Stimulated activated memory B cell treated with anti-CD40 and anti-IgM and Interleukin-4, amounts not matched to agents 10 μg/mL and 1 μg/mL and 100 μg/mL, for 72 hours (primary cell): Measurements from ENCODE around the gene TIFAB.
A peak's percentile ranks its signal among the peaks of the same experiment; 100 is the strongest.

Experiments
- ATAC-seq: fragments of 150-1000 bp; cut with Tn5 transposase; 2 replicates; pipeline ENCODE4 v1.10.0; 2021
- H3K27ac Mint-ChIP-seq: one replicate; pipeline ENCODE4 v1.8.0; 2022; ENCODE audit warnings: mild to moderate bottlenecking, mixed read lengths
- H3K27me3 Mint-ChIP-seq: one replicate; pipeline ENCODE4 v1.8.0; 2022; ENCODE audit warnings: mixed read lengths
- H3K36me3 Mint-ChIP-seq: one replicate; pipeline ENCODE4 v1.8.0; 2022; ENCODE audit warnings: mixed read lengths
- H3K4me1 Mint-ChIP-seq: one replicate; pipeline ENCODE4 v1.8.0; 2022; ENCODE audit warnings: mixed read lengths
- H3K4me3 Mint-ChIP-seq: one replicate; pipeline ENCODE4 v1.8.0; 2022; ENCODE audit warnings: mild to moderate bottlenecking, moderate library complexity, mixed read lengths
- H3K9me3 Mint-ChIP-seq: one replicate; pipeline ENCODE4 v1.8.0; 2022; ENCODE audit warnings: mixed read lengths

The TIFAB gene

DNA sequence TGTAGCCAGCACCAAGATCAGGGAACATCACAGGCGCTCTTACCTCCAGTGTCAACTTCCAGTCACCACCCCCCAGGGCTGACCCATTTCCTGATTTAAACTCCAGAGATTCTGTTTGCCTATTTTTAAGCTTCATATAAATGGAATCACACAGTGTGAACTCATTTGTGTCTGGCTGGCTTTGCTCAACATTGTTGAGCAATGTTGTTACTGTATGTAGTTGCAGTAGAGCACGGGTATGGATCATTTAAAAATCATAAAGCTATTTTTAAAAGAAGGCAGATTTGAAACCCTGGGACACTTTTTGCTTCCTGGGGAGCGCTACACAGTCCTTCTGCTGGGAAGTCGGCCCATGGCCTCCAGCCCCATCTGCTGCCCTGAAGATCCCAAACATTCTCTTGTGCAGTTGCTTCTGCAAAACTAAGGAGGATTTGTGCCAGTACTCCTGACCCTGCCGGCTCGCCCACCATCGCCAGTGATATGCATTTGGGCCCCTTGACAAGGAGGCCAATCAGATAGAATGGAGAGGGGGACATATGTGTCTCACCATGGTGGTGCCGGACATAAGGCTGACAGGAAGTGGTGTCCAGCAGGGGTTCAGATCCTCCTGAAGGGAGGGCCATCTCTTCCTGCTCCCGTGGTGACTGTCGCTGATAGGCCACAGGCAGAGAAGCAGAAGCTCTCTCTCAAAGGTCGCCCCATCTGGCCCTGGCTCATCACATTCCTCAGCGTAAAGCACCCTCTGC is 18.3 kb downstream of the TIFAB start:
- peaks cover 3% of the 10 kb centered on the region for H3K9me3 Mint-ChIP-seq
- H3K36me3 Mint-ChIP-seq: no peaks in the 10 kb centered on the region
- peaks cover 51% of the 10 kb centered on the region for H3K27me3 Mint-ChIP-seq
- H3K27ac Mint-ChIP-seq: no peak overlapping the region
- H3K4me1 Mint-ChIP-seq: peaks cover 20% of the 10 kb centered on the region
- ATAC-seq: no peak
- no peak overlapping the region for H3K4me3 Mint-ChIP-seq

- H3K27ac Mint-ChIP-seq: no peak overlapping the region
- no peak overlapping the region for H3K4me3 Mint-ChIP-seq
- peaks cover 11% of the 10 kb centered on the region for H3K9me3 Mint-ChIP-seq
- no peak for ATAC-seq
- no peaks in the 10 kb centered on the region for H3K36me3 Mint-ChIP-seq
- peaks cover 6% of the 10 kb centered on the region for H3K4me1 Mint-ChIP-seq
- peaks cover 63% of the 10 kb centered on the region for H3K27me3 Mint-ChIP-seq
These were observed 20.0 kb downstream of the TIFAB start for GRCh38 chr5:135432113-135432512.

GRCh38 chr5:135430135-135430437 is 22.1 kb downstream of the TIFAB start:
- Mint-ChIP-seq H3K9me3 (peaks cover 11% of the 10 kb centered on the region), H3K4me1 (no peaks in the 10 kb centered on the region), H3K36me3 (no peaks in the 10 kb centered on the region), H3K4me3 (no peak overlapping the region), H3K27me3 (peaks cover 67% of the 10 kb centered on the region), H3K27ac (no peak overlapping the region)
- ATAC-seq: no peak

GRCh38 chr5:135429301-135430134 is 22.6 kb downstream of the TIFAB start:
- no peak for ATAC-seq
- H3K27me3 Mint-ChIP-seq: peaks cover 67% of the 10 kb centered on the region
- no peaks in the 10 kb centered on the region for H3K36me3 Mint-ChIP-seq
- no peaks in the 10 kb centered on the region for H3K4me1 Mint-ChIP-seq
- no peak overlapping the region for H3K4me3 Mint-ChIP-seq
- H3K27ac Mint-ChIP-seq: no peak overlapping the region
- H3K9me3 Mint-ChIP-seq: peaks cover 11% of the 10 kb centered on the region

DNA sequence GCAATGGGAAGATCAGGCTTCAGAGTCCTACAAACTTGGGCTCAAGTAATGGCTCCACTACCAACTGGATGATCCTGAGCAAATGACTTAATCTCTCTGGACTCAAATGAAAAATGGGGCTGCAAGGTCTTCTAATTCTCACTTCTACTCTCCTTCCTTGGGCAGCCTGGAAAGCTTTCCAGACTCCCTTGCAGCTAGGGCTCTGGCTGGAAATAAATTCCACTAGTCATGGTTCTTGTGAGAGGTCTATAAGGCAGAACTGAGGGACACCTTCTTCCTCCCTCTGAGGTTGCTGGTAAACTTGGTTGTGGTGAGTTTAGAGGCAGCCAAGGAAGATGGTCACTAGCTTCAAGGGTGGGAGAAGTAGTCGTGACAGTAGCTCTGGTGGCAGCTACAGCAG is 23.6 kb downstream of the TIFAB start:
- Mint-ChIP-seq H3K36me3 (no peaks in the 10 kb centered on the region), H3K4me1 (no peaks in the 10 kb centered on the region), H3K27me3 (peaks cover 67% of the 10 kb centered on the region), H3K27ac (no peak overlapping the region), H3K4me3 (no peak overlapping the region), H3K9me3 (peaks cover 11% of the 10 kb centered on the region)
- no peak for ATAC-seq

GRCh38 chr5:135426102-135427082 is 25.8 kb downstream of the TIFAB start:
- Mint-ChIP-seq H3K27me3 (peaks cover 78% of the 10 kb centered on the region), H3K27ac (no peak overlapping the region), H3K4me1 (no peaks in the 10 kb centered on the region), H3K4me3 (no peak overlapping the region), H3K9me3 (peaks cover 11% of the 10 kb centered on the region), H3K36me3 (no peaks in the 10 kb centered on the region)
- ATAC-seq: peak; percentile 70

DNA sequence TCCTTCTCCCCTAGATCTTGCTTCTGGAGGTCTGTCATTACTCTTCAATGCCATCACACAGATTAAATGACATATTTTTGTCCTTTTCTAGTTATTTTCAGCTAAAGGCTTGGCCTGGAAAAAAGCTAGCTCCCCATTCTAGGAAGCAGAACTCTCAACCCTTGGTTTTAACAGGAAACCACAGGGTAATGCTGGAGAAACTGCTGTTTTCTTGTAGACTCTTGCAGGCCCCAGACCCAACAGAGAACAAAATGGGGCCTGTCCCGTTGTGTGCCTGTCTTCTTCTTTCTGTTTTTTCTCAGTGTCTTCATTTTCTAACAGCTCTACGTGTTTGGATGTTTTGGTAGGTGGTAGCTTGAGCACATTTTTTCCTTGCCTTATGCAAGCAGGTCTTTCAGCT is 26.5 kb downstream of the TIFAB start:
- no peak for ATAC-seq
- Mint-ChIP-seq H3K36me3 (no peaks in the 10 kb centered on the region), H3K4me1 (no peaks in the 10 kb centered on the region), H3K9me3 (peaks cover 8% of the 10 kb centered on the region), H3K27me3 (peaks cover 78% of the 10 kb centered on the region), H3K27ac (no peak overlapping the region), H3K4me3 (no peak overlapping the region)

DNA sequence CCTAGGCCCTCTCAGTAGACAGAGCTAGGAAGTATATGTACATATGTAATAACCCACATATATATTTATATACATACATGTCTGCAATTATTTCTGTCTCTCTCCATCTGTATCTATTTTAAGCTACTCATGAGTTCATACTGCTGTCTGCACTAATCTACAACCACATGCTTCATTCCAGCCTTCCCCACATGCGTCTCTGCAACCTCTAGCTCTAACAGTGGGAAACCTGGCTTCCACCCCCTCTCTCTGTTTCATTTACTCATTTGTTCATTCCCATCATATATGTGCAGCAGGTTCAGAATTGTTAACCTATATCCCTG is 28.3 kb downstream of the TIFAB start:
- Mint-ChIP-seq H3K4me3 (no peak overlapping the region), H3K27ac (no peak overlapping the region), H3K4me1 (no peaks in the 10 kb centered on the region), H3K9me3 (peaks cover 15% of the 10 kb centered on the region), H3K27me3 (peaks cover 81% of the 10 kb centered on the region), H3K36me3 (peaks cover 9% of the 10 kb centered on the region)
- no peak for ATAC-seq

DNA sequence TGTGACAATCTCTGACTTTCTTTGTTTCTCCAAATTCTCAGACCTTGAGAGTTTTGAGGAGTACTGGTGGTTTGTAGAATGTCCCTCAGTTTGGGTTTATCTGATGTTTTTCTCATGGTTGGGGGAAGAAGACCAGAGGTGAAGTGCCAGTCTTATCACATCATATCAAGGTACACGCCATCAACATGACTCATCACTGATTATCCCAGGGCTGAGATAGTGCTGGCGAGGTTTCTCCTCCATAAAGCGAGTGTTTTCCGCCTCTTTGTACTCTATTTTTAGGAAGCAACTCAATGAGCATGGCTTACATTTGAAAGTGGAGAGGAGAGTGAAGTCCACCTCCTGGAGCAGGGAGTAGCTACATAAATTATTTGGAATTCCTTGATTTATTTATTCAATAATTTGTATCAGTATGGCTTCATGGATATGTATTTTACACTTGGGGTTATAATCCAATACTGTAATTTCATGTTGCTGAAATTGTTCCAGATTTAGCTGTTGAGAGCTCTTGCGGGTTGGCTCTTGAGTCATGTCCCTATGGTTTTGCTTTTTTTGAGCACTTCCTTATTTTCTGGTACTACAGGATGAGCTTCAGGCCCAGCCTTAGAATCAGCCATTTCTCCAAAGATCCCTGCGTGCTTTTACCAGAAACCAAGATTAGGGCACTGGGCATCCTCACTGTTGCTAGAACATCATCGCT is 28.9 kb downstream of the TIFAB start:
- Mint-ChIP-seq H3K9me3 (peaks cover 14% of the 10 kb centered on the region), H3K36me3 (peaks cover 9% of the 10 kb centered on the region), H3K4me1 (no peaks in the 10 kb centered on the region), H3K27ac (no peak overlapping the region), H3K4me3 (no peak overlapping the region), H3K27me3 (peaks cover 81% of the 10 kb centered on the region)
- no peak for ATAC-seq

- ATAC-seq: no peak
- peaks cover 9% of the 10 kb centered on the region for H3K36me3 Mint-ChIP-seq
- no peak overlapping the region for H3K27ac Mint-ChIP-seq
- H3K27me3 Mint-ChIP-seq: peaks cover 81% of the 10 kb centered on the region
- no peak overlapping the region for H3K4me3 Mint-ChIP-seq
- no peaks in the 10 kb centered on the region for H3K4me1 Mint-ChIP-seq
- H3K9me3 Mint-ChIP-seq: peaks cover 11% of the 10 kb centered on the region
These were observed 29.7 kb downstream of the TIFAB start for GRCh38 chr5:135422419-135422818.

DNA sequence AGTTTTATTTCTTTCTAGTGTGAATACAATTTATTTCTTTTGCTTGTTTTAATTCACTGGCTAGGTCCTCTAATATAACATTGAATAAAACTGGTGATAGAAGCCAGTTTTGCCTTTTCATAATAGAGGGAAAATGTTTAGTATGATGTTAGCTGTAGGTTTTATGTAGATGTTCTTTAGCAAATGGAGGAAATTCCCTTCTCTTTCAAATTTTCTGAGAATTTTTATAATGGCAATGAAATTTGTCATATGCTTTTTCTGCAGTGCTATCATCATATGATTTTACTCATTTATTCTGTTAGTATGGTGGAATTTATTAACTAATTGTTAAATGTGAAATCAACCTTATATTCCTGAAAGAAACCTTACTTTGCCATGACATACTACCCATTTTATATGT is 35.1 kb downstream of the TIFAB start:
- Mint-ChIP-seq H3K27ac (no peak overlapping the region), H3K4me3 (no peak overlapping the region), H3K9me3 (peaks cover 11% of the 10 kb centered on the region), H3K4me1 (no peaks in the 10 kb centered on the region), H3K27me3 (peaks cover 39% of the 10 kb centered on the region), H3K36me3 (peaks cover 9% of the 10 kb centered on the region)
- ATAC-seq: no peak

- Mint-ChIP-seq H3K27ac (no peak overlapping the region), H3K4me1 (peaks cover 7% of the 10 kb centered on the region), H3K4me3 (no peak overlapping the region), H3K36me3 (no peaks in the 10 kb centered on the region), H3K27me3 (peaks cover 10% of the 10 kb centered on the region), H3K9me3 (no peaks in the 10 kb centered on the region)
- ATAC-seq: no peak
These were observed 47.1 kb downstream of the TIFAB start for GRCh38 chr5:135405082-135405481.

- ATAC-seq: no peak
- Mint-ChIP-seq H3K27me3 (no peaks in the 10 kb centered on the region), H3K36me3 (no peaks in the 10 kb centered on the region), H3K9me3 (no peaks in the 10 kb centered on the region), H3K4me3 (no peak overlapping the region), H3K4me1 (peaks cover 29% of the 10 kb centered on the region), H3K27ac (no peak overlapping the region)
These were observed 50.1 kb downstream of the TIFAB start for GRCh38 chr5:135402031-135402430.

DNA sequence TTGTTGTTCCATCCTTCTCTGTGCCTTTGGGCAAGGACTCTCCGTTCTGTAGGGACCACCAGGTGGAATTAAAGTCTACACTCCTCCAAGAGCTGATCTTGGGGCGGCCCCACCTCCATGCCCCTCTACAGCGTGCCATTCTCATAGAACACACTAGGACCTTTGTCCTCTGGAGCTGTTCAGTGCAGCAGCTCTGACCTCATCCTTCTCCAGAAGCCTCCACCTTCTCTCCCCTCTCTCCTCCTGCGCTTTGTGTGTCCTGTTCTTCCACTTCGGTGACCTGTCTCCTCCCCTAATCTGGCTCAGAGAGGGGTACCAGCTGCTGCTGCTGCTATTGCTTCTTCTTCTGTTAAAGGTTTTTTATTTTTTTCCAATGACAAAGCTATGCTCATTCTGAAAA is 51.3 kb downstream of the TIFAB start:
- H3K27me3 Mint-ChIP-seq: no peaks in the 10 kb centered on the region
- peak overlapping the region; percentile 42 for H3K4me3 Mint-ChIP-seq
- ATAC-seq: no peak
- H3K36me3 Mint-ChIP-seq: peaks cover 4% of the 10 kb centered on the region
- H3K27ac Mint-ChIP-seq: no peak overlapping the region
- H3K4me1 Mint-ChIP-seq: peaks cover 40% of the 10 kb centered on the region
- no peaks in the 10 kb centered on the region for H3K9me3 Mint-ChIP-seq
